Activated CD8-positive, alpha-beta memory T cell treated with anti-CD3 and anti-CD28 coated beads, Interleukin-2, amount 50 U/mL, for 48 hours (primary cell): Measurements from ENCODE around the gene SNRPD1.
"Not testable (repeated sequence)": the region's sequence is repeated elsewhere in the genome, so short reads cannot be mapped to it uniquely, and the experiment has no call there.

Experiments
- DNase-seq: peaks from one replicate; pipeline ENCODE4 v3.0.0-alpha.2; 2020

The SNRPD1 gene

GRCh38 chr18:21638822-21639221, 26.7 kb downstream of the SNRPD1 start:
- DNase-seq = no peak

- not testable (repeated sequence) for DNase-seq
These were observed 28.3 kb downstream of the SNRPD1 start for GRCh38 chr18:21640375-21640774.

- no peak for DNase-seq
These were observed 38.2 kb downstream of the SNRPD1 start for GRCh38 chr18:21650311-21650710.

- no peak for DNase-seq
These were observed 40.0 kb downstream of the SNRPD1 start for GRCh38 chr18:21652073-21652472.

GRCh38 chr18:21653361-21653760, 41.2 kb downstream of the SNRPD1 start:
- no peak for DNase-seq

- DNase-seq = no peak
These were observed 44.3 kb downstream of the SNRPD1 start for GRCh38 chr18:21656402-21656801.

GRCh38 chr18:21660078-21660477, 48.0 kb downstream of the SNRPD1 start:
- DNase-seq = no peak

GRCh38 chr18:21662581-21662980, 50.5 kb downstream of the SNRPD1 start:
- no peak for DNase-seq

GRCh38 chr18:21663578-21663977, 51.5 kb downstream of the SNRPD1 start:
- no peak for DNase-seq

GRCh38 chr18:21664069-21664468, 52.0 kb downstream of the SNRPD1 start:
- no peak for DNase-seq

- DNase-seq = peak; percentile 12
These were observed 57.7 kb downstream of the SNRPD1 start for GRCh38 chr18:21669736-21670285.

- DNase-seq = no peak
These were observed 60.6 kb downstream of the SNRPD1 start for GRCh38 chr18:21672521-21673267.

- peak; percentile 53 for DNase-seq
These were observed 63.2 kb downstream of the SNRPD1 start for GRCh38 chr18:21675354-21675753.

GRCh38 chr18:21678859-21679258, 66.7 kb downstream of the SNRPD1 start:
- DNase-seq = no peak

GRCh38 chr18:21680161-21680560, 68.0 kb downstream of the SNRPD1 start:
- DNase-seq = no peak

GRCh38 chr18:21682371-21683051, 70.4 kb downstream of the SNRPD1 start:
- DNase-seq = peak; percentile 54
